ENCODE results near the gene NMD3. TPM values are rescaled to one million over a fixed set of nuclear protein-coding genes. Genes with fewer than 3 reads are reported as not detected.
A peak's percentile ranks its signal among the peaks of the same experiment; 100 is the strongest.

The NMD3 gene
- total and polyA plus RNA-seq, 2 of the 13 experiments (the other 11 are each of a cell fraction or from before 2014, with no cell fraction given), result 44.2 to 55.2 TPM

DNA sequence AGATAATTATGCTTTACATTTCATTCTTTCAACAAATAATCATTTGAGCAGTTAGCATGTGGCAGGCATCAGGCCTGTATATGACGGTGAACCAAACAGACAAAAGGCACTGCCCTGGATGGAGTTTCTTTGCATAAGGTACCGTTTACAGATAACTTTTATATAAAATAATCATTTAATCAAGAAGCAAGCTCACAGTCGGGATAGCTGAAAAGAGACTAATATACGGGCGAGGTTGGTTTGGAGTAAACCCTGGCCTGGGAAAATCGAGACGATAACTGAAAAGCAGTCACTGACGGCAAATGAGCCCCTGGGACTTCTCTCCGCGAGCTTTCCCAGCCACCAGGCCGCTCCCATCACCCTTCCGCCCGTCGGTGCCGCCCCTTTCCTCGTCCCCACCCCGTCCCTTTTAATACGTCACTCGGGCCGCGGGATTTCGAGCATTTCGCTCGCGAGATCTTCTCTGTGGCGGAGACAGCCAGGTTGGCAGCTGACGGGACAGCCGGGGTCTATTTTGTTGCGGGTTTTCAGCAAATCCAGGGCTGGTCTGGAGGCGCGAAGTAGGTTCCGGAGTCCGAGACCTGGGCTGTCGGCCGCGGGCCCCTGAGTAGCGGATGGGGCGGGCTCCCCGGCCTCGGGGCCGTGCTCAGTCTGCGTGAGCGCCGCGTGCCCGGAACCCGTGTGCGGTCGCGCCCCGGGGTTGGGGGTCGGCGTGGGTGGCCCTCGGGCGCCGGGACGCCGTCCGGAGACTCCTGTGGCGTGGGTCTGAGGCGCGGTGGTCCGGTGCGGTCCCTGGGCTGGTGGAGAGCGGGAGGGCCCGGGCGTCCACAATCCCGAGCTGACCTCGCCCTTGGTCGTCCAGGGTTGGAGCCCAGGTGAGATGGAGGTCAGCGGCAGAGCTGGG, at the start of gene NMD3 (continued):
- TF ChIP-seq FOXO4 (CRISPR knock-in tag; conservative IDR thresholded peaks at IDR 0.05) (no peak), ZNF7 (CRISPR knock-in tag; IDR thresholded peaks at IDR 0.05) (no peak), ZNF572 (CRISPR knock-in tag; IDR thresholded peaks at IDR 0.05) (0 out of 2 replicates have a peak, but pooled peaks have one; percentile 87), ZNF337 (CRISPR knock-in tag; IDR thresholded peaks at IDR 0.05; ENCODE audit: borderline replicate concordance, low read depth) (no peak), XBP1 (CRISPR knock-in tag; IDR thresholded peaks at IDR 0.05) (no peak), ZNF816 (CRISPR knock-in tag; IDR thresholded peaks at IDR 0.05; ENCODE audit: borderline replicate concordance) (no peak), NR1H2 (CRISPR knock-in tag; IDR thresholded peaks at IDR 0.05; ENCODE audit: borderline replicate concordance, low read depth) (no peak), GABPB1 (CRISPR knock-in tag; IDR thresholded peaks at IDR 0.05) (peak; percentile 78), KLF12 (CRISPR knock-in tag; IDR thresholded peaks at IDR 0.05; ENCODE audit: borderline replicate concordance) (0 out of 2 replicates have a peak, but pooled peaks have one; percentile 13), ZNF432 (CRISPR knock-in tag; IDR thresholded peaks at IDR 0.05; ENCODE audit: borderline replicate concordance) (no peak), ZNF879 (CRISPR knock-in tag; IDR thresholded peaks at IDR 0.05) (no peak), ZNF17 (CRISPR knock-in tag; IDR thresholded peaks at IDR 0.05) (no peak), ZFP90 (CRISPR knock-in tag; IDR thresholded peaks at IDR 0.05; ENCODE audit: borderline replicate concordance) (peak; percentile 65; the same call in 1 of the 2 replicates)
- TF ChIP-seq, protein P1, sequence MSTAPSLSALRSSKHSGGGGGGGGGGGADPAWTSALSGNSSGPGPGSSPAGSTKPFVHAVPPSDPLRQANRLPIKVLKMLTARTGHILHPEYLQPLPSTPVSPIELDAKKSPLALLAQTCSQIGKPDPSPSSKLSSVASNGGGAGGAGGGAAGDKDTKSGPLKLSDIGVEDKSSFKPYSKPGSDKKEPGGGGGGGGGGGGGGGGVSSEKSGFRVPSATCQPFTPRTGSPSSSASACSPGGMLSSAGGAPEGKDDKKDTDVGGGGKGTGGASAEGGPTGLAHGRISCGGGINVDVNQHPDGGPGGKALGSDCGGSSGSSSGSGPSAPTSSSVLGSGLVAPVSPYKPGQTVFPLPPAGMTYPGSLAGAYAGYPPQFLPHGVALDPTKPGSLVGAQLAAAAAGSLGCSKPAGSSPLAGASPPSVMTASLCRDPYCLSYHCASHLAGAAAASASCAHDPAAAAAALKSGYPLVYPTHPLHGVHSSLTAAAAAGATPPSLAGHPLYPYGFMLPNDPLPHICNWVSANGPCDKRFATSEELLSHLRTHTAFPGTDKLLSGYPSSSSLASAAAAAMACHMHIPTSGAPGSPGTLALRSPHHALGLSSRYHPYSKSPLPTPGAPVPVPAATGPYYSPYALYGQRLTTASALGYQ (CRISPR knock-in tag; IDR thresholded peaks at IDR 0.05), result no peak
- TF ChIP-seq, protein P2, sequence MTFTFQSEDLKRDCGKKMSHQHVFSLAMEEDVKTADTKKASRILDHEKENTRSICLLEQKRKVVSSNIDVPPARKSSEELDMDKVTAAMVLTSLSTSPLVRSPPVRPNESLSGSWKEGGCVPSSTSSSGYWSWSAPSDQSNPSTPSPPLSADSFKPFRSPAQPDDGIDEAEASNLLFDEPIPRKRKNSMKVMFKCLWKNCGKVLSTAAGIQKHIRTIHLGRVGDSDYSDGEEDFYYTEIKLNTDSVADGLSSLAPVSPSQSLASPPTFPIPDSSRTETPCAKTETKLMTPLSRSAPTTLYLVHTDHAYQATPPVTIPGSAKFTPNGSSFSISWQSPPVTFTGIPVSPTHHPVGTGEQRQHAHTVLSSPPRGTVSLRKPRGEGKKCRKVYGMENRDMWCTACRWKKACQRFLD (CRISPR knock-in tag; IDR thresholded peaks at IDR 0.05; ENCODE audit: borderline replicate concordance), result 0 out of 2 replicates have a peak, but pooled peaks have one; percentile 66
- TF ChIP-seq, protein P3, sequence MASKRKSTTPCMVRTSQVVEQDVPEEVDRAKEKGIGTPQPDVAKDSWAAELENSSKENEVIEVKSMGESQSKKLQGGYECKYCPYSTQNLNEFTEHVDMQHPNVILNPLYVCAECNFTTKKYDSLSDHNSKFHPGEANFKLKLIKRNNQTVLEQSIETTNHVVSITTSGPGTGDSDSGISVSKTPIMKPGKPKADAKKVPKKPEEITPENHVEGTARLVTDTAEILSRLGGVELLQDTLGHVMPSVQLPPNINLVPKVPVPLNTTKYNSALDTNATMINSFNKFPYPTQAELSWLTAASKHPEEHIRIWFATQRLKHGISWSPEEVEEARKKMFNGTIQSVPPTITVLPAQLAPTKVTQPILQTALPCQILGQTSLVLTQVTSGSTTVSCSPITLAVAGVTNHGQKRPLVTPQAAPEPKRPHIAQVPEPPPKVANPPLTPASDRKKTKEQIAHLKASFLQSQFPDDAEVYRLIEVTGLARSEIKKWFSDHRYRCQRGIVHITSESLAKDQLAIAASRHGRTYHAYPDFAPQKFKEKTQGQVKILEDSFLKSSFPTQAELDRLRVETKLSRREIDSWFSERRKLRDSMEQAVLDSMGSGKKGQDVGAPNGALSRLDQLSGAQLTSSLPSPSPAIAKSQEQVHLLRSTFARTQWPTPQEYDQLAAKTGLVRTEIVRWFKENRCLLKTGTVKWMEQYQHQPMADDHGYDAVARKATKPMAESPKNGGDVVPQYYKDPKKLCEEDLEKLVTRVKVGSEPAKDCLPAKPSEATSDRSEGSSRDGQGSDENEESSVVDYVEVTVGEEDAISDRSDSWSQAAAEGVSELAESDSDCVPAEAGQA (IDR thresholded peaks at IDR 0.05; ENCODE audit: low read depth), result 0 out of 2 replicates have a peak, but pooled peaks have one; percentile 18
- TF ChIP-seq, protein P3 (CRISPR knock-in tag; IDR thresholded peaks at IDR 0.05; ENCODE audit: borderline replicate concordance), result no peak; the same call in 1 of the 2 replicates
